H9 (cell line): ENCODE results near the gene MYMX. TPM values are rescaled to one million over a fixed set of nuclear protein-coding genes. Genes with fewer than 3 reads are reported as not detected.

ENCODE experiments used
- DNase-seq: peaks from one replicate; pipeline ENCODE4 v3.0.0-alpha.2; 2017
- H2AFZ ChIP-seq: one replicate; pipeline ENCODE4 v1.6.1; 2013; ENCODE audit warnings: mild to moderate bottlenecking, low read length, control low read depth, moderate library complexity
- H2AK5ac ChIP-seq: 2 replicates; pipeline ENCODE4 v1.6.1; 2013; ENCODE audit warnings: low read length, control low read depth, mixed read lengths; ENCODE audit not compliant: insufficient read length
- H2BK120ac ChIP-seq: one replicate; pipeline ENCODE4 v1.6.1; 2013; ENCODE audit warnings: low read depth, mild to moderate bottlenecking, low read length, control low read depth, inconsistent platforms; ENCODE audit not compliant: poor library complexity, severe bottlenecking
- H2BK12ac ChIP-seq: 2 replicates; pipeline ENCODE4 v1.6.1; 2013; ENCODE audit warnings: low read length, control low read depth, mixed read lengths, low read depth; ENCODE audit not compliant: insufficient read length
- H2BK15ac ChIP-seq: 2 replicates; pipeline ENCODE4 v1.6.1; 2013; ENCODE audit warnings: low read depth, low read length, control low read depth
- H2BK20ac ChIP-seq: one replicate; pipeline ENCODE4 v1.6.1; 2013; ENCODE audit warnings: low read depth, mild to moderate bottlenecking, low read length, control low read depth, inconsistent platforms; ENCODE audit not compliant: poor library complexity, severe bottlenecking
- H2BK5ac ChIP-seq: 2 replicates; pipeline ENCODE4 v1.6.1; 2013; ENCODE audit warnings: low read length, control low read depth, mixed read lengths; ENCODE audit not compliant: insufficient read length
- H3K14ac ChIP-seq: 2 replicates; pipeline ENCODE4 v1.6.1; 2013; ENCODE audit warnings: low read length, control low read depth; ENCODE audit not compliant: insufficient read depth
- H3K18ac ChIP-seq: 2 replicates; pipeline ENCODE4 v1.6.1; 2013; ENCODE audit warnings: low read depth, mild to moderate bottlenecking, mixed read lengths, low read length, control low read depth; ENCODE audit not compliant: insufficient read length
- H3K23ac ChIP-seq: 2 replicates; pipeline ENCODE4 v1.6.1; 2013; ENCODE audit warnings: low read length, control low read depth, mixed read lengths, low read depth; ENCODE audit not compliant: insufficient read length
- H3K23me2 ChIP-seq: 2 replicates; pipeline ENCODE4 v1.6.1; 2013; ENCODE audit warnings: low read depth, mild to moderate bottlenecking, mixed read lengths, low read length, control low read depth; ENCODE audit not compliant: insufficient read length, poor library complexity, severe bottlenecking
- H3K27ac ChIP-seq: 2 replicates; pipeline ENCODE4 v1.5.1; 2013; ENCODE audit warnings: low read length, control low read depth, mixed read lengths, low read depth; ENCODE audit not compliant: insufficient read length
- H3K27me3 ChIP-seq: 2 replicates; pipeline ENCODE4 v1.6.1; 2013; ENCODE audit warnings: low read length, control low read depth, inconsistent platforms; ENCODE audit not compliant: insufficient read depth
- H3K4ac ChIP-seq: 2 replicates; pipeline ENCODE4 v1.6.1; 2013; ENCODE audit warnings: low read depth, mild to moderate bottlenecking, control low read depth, inconsistent platforms, low read length, moderate library complexity
- H3K4me1 ChIP-seq: 2 replicates; pipeline ENCODE4 v1.6.1; 2013; ENCODE audit warnings: low read length, control low read depth, inconsistent platforms; ENCODE audit not compliant: insufficient read depth
- H3K4me2 ChIP-seq: 2 replicates; pipeline ENCODE4 v1.6.1; 2013; ENCODE audit warnings: low read length, control low read depth, mixed read lengths; ENCODE audit not compliant: insufficient read length, insufficient read depth
- H3K56ac ChIP-seq: 2 replicates; pipeline ENCODE4 v1.6.1; 2013; ENCODE audit warnings: low read depth, mild to moderate bottlenecking, mixed read lengths, low read length, control low read depth; ENCODE audit not compliant: insufficient read length
- H3K79me1 ChIP-seq: 2 replicates; pipeline ENCODE4 v1.6.1; 2013; ENCODE audit warnings: low read depth, mild to moderate bottlenecking, moderate library complexity, low read length, control low read depth, inconsistent platforms; ENCODE audit not compliant: insufficient read depth, poor library complexity, severe bottlenecking
- H3K79me2 ChIP-seq: 2 replicates; pipeline ENCODE4 v1.6.1; 2013; ENCODE audit warnings: low read length, control low read depth, inconsistent platforms; ENCODE audit not compliant: insufficient read depth
- H3K9ac ChIP-seq: 2 replicates; pipeline ENCODE4 v1.6.1; 2013; ENCODE audit warnings: low read length, control low read depth, mixed read lengths; ENCODE audit not compliant: insufficient read length; ENCODE audit errors: extremely low read depth
- H3K9me3 ChIP-seq: one replicate; pipeline ENCODE4 v1.6.1; 2013; ENCODE audit warnings: low read depth, low read length, inconsistent platforms; ENCODE audit not compliant: control insufficient read depth
- H3T11ph ChIP-seq: one replicate; pipeline ENCODE4 v1.6.1; 2013; ENCODE audit warnings: mild to moderate bottlenecking, low read length, control low read depth, inconsistent platforms
- H4K20me1 ChIP-seq: one replicate; pipeline ENCODE4 v1.6.1; 2013; ENCODE audit not compliant: control insufficient read depth, insufficient read length, insufficient read depth
- H4K5ac ChIP-seq: 2 replicates; pipeline ENCODE4 v1.6.1; 2013; ENCODE audit warnings: low read depth, mild to moderate bottlenecking, mixed read lengths, low read length, control low read depth; ENCODE audit not compliant: insufficient read length
- H4K8ac ChIP-seq: replicated peaks from 2 replicates; pipeline ENCODE4 v1.6.1; 2013; ENCODE audit warnings: low read length, control low read depth, mixed read lengths, low read depth; ENCODE audit not compliant: insufficient read length
- H4K91ac ChIP-seq: 2 replicates; pipeline ENCODE4 v1.6.1; 2013; ENCODE audit warnings: low read depth, mild to moderate bottlenecking, moderate library complexity, mixed read lengths, low read length, control low read depth; ENCODE audit not compliant: insufficient read length
- H3K27ac Mint-ChIP-seq, 3 experiments: 2 replicates in 2 of 3; 3 replicates in 1 of 3; pipeline ENCODE4 v1.8.0; 2020 to 2021; ENCODE audit warnings: mixed read lengths in 3 of 3, mild to moderate bottlenecking in 1 of 3, moderate library complexity in 1 of 3
- H3K27me3 Mint-ChIP-seq: 2 replicates; pipeline ENCODE4 v1.8.0; 2021; ENCODE audit warnings: low read depth, mild to moderate bottlenecking, moderate library complexity, mixed read lengths
- H3K36me3 Mint-ChIP-seq, 3 experiments: 2 replicates in 2 of 3; 3 replicates in 1 of 3; pipeline ENCODE4 v1.8.0; 2020 to 2021; ENCODE audit warnings: low read depth in 3 of 3, mixed read lengths in 3 of 3; ENCODE audit not compliant: insufficient read depth in 1 of 3
- H3K4me1 Mint-ChIP-seq, 2 experiments: 2 replicates each; pipeline ENCODE4 v1.8.0; 2020; ENCODE audit warnings: mixed read lengths in 2 of 2
- H3K4me3 Mint-ChIP-seq, 2 experiments: 2 replicates in 1 of 2; 3 replicates in 1 of 2; pipeline ENCODE4 v1.8.0; 2020 to 2021; ENCODE audit warnings: mild to moderate bottlenecking in 2 of 2, mixed read lengths in 2 of 2, moderate library complexity in 1 of 2
- H3K9me3 Mint-ChIP-seq, 2 experiments: 2 replicates in 1 of 2; 3 replicates in 1 of 2; pipeline ENCODE4 v1.8.0; 2020; ENCODE audit warnings: mild to moderate bottlenecking in 2 of 2, mixed read lengths in 2 of 2, moderate library complexity in 1 of 2
- WGBS: extraction: QIAGEN DNeasy Blood & Tissue Kit; methylation state at CpG from one replicate; pipeline ENCODE4 v1.1.7; 2013; ENCODE audit warnings: missing lambda C conversion rate, low lambda C conversion rate, mixed read lengths; ENCODE audit not compliant: insufficient read length; ENCODE audit errors: extremely low coverage; 5-methylcytosine and 5-hydroxymethylcytosine counted together
- total RNA-seq: library from RNA; stranded (reverse); gene quantifications from 2 replicates; pipeline ENCODE4 v1.2.1, GENCODE V29; 2021
- TF ChIP-seq, protein P1 (sequence below): fragments of 200-600 bp; sonication (generic); conservative IDR thresholded peaks from 3 replicates; pipeline ENCODE4 v1.8.0; 2021; ENCODE audit warnings: antibody characterized with exemption, mild to moderate bottlenecking

The MYMX gene
- total RNA-seq, 1 experiment from 2014 or later = 1.1 TPM

DNA sequence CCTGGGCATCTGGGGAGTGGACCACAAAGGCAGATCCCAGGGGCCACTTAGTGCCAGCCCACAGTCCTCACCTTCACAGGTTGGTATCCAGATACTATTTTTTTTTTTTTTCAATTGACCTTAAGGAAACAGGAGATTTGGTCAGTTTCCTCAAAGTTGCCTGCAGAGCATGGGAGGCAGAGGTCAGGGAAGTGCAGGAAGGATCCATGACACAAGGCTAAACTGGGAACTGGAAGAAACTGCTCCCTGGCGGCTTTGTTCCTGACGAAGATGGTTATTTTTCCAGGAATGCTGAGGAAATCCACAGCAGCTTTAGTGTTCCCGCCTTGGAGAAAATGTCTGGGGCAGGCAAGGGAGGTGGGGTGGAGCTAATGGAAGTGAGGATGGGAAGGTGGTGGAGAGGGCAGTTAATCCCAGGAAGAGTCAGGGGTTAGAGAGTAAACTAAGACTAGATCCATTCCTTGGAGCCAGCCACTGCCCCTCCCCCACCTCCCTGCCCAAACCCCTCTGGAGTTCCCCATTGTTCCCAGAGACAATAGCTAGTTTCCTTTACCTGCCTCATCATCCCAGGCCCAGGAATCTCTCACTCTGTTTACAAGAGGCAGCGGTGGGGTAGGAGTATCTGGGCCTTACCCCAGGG is 14.3 kb upstream of the MYMX start:
- peak overlapping the region; percentile 94 for H3K14ac ChIP-seq
- no peak overlapping the region for H2BK15ac ChIP-seq
- peak overlapping the region; percentile 57 for H2AK5ac ChIP-seq
- DNase-seq = peak; percentile 85
- no peaks in the 10 kb centered on the region for H3K79me1 ChIP-seq
- peaks cover 3% of the 10 kb centered on the region for H4K20me1 ChIP-seq
- H4K5ac ChIP-seq = peak overlapping the region; percentile 74
- no peaks in the 10 kb centered on the region for H3K27me3 ChIP-seq
- H2BK20ac ChIP-seq = no peak overlapping the region
- peak overlapping the region; percentile 74 for H3K27ac ChIP-seq
- H3K9me3 Mint-ChIP-seq = no peaks in the 10 kb centered on the region
- H3T11ph ChIP-seq = peak overlapping the region; percentile 61
- H2BK5ac ChIP-seq = peak overlapping the region; percentile 75
- H2BK120ac ChIP-seq = no peak overlapping the region
- peak overlapping the region; percentile 91 for H2BK12ac ChIP-seq
- H3K36me3 Mint-ChIP-seq = no peaks in the 10 kb centered on the region; a peak in 1 of 7 replicates
- H3K4me1 ChIP-seq = peaks cover 22% of the 10 kb centered on the region
- peak overlapping the region; percentile 5 for H3K4me2 ChIP-seq
- H3K27ac Mint-ChIP-seq = peak overlapping the region; percentile 97 to 100 (median 99)
- H2AFZ ChIP-seq = peak overlapping the region; percentile 80
- peaks cover 58 to 60% of the 10 kb centered on the region in 2 experiments for H3K4me1 Mint-ChIP-seq
- TF ChIP-seq, protein P1, sequence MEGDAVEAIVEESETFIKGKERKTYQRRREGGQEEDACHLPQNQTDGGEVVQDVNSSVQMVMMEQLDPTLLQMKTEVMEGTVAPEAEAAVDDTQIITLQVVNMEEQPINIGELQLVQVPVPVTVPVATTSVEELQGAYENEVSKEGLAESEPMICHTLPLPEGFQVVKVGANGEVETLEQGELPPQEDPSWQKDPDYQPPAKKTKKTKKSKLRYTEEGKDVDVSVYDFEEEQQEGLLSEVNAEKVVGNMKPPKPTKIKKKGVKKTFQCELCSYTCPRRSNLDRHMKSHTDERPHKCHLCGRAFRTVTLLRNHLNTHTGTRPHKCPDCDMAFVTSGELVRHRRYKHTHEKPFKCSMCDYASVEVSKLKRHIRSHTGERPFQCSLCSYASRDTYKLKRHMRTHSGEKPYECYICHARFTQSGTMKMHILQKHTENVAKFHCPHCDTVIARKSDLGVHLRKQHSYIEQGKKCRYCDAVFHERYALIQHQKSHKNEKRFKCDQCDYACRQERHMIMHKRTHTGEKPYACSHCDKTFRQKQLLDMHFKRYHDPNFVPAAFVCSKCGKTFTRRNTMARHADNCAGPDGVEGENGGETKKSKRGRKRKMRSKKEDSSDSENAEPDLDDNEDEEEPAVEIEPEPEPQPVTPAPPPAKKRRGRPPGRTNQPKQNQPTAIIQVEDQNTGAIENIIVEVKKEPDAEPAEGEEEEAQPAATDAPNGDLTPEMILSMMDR = no peak
- H3K56ac ChIP-seq = no peak overlapping the region
- peak overlapping the region; percentile 15; the same call in 1 of the 2 replicates for H3K4ac ChIP-seq
- H3K79me2 ChIP-seq = no peaks in the 10 kb centered on the region
- no peaks in the 10 kb centered on the region for H3K23me2 ChIP-seq
- H3K23ac ChIP-seq = no peak overlapping the region
- H3K27me3 Mint-ChIP-seq = no peaks in the 10 kb centered on the region
- H4K91ac ChIP-seq = peak overlapping the region; percentile 67
- H3K9ac ChIP-seq = no peak overlapping the region
- H3K9me3 ChIP-seq = no peaks in the 10 kb centered on the region
- peak overlapping the region; percentile 43; a peak in 2 of 5 replicates for H3K4me3 Mint-ChIP-seq
- H4K8ac ChIP-seq = peak overlapping the region; percentile 30
- WGBS = no CpG with 5 or more reads among the region's 4 CpGs
- H3K18ac ChIP-seq = peak overlapping the region; percentile 97
